B cell (primary cell): Measurements from ENCODE around the gene ASIP.

Experiments used
- EZH2 ChIP-seq: IDR thresholded peaks from 2 replicates; pipeline ENCODE4 v1.6.1; 2012; ENCODE audit warnings: borderline replicate concordance, low read depth, mild to moderate bottlenecking, moderate library complexity, low read length; ENCODE audit not compliant: insufficient read depth, poor library complexity, severe bottlenecking
- TF ChIP-seq, protein P1 (sequence below): fragments of 200-600 bp; IDR thresholded peaks from one replicate; pipeline ENCODE4 v1.8.0; 2022; ENCODE audit warnings: antibody characterized with exemption, mild to moderate bottlenecking

GRCh38 chr20:34246126-34246626 lies 5.0 kb downstream of the ASIP start:
- TF ChIP-seq, protein P1, sequence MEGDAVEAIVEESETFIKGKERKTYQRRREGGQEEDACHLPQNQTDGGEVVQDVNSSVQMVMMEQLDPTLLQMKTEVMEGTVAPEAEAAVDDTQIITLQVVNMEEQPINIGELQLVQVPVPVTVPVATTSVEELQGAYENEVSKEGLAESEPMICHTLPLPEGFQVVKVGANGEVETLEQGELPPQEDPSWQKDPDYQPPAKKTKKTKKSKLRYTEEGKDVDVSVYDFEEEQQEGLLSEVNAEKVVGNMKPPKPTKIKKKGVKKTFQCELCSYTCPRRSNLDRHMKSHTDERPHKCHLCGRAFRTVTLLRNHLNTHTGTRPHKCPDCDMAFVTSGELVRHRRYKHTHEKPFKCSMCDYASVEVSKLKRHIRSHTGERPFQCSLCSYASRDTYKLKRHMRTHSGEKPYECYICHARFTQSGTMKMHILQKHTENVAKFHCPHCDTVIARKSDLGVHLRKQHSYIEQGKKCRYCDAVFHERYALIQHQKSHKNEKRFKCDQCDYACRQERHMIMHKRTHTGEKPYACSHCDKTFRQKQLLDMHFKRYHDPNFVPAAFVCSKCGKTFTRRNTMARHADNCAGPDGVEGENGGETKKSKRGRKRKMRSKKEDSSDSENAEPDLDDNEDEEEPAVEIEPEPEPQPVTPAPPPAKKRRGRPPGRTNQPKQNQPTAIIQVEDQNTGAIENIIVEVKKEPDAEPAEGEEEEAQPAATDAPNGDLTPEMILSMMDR, result no peak
- no peak for TF ChIP-seq EZH2
